HepG2 (cell line): ENCODE results near the gene YJEFN3. TPM values are rescaled to one million over a fixed set of nuclear protein-coding genes. Genes with fewer than 3 reads are reported as not detected.

Experiments used
- ATAC-seq: fragments of 200-7000 bp; cut with Tn5 transposase; 3 replicates; pipeline ENCODE4 v1.9.1; 2020; ENCODE audit warnings: mild to moderate bottlenecking, moderate library complexity
- BruUV-seq: library from RNA; stranded (reverse); fragments of 400-500 nt; replicated peaks from 2 replicates; lab custom pipeline; 2021; lab: Mats Ljungman, UMichigan
- CTCF ChIA-PET: fragments of 300-600 bp; formaldehyde crosslinking; extraction: SDS; loops from one replicate; lab custom pipeline; 2021; ENCODE audit warnings: low total read pairs, inconsistent platforms, low intra/inter-chr PET ratio; lab: Yijun Ruan, JAX
- POLR2A ChIA-PET: fragments of 350-600 bp; sonication (Branson Sonifier 250); formaldehyde crosslinking; loops from one replicate; lab custom pipeline; 2020; ENCODE audit warnings: antibody characterized with exemption, inconsistent platforms; lab: Yijun Ruan, JAX
- DNase-seq: peaks from one replicate; pipeline ENCODE4 v3.0.0-alpha.2; 2015; ENCODE audit warnings: low spot score
- FAIRE-seq: peaks from 3 replicates; lab custom pipeline; 2011; peaks lifted over from hg19 to GRCh38; lab: Jason Lieb, UNC
- H2AFZ ChIP-seq: one replicate; pipeline ENCODE4 v1.6.1; 2011; ENCODE audit warnings: low read length, inconsistent platforms
- H3K27ac ChIP-seq: fragments of 300-600 bp; 3 replicates; pipeline ENCODE4 v1.8.0; 2011; ENCODE audit warnings: mixed run types, mild to moderate bottlenecking, mixed read lengths, low read length, inconsistent platforms; ENCODE audit not compliant: insufficient read depth; ENCODE audit errors: extremely low read length
- H3K27me3 ChIP-seq, 2 experiments: fragments of 200-600 bp in 1 of 2; 2 replicates in 1 of 2; 3 replicates in 1 of 2; pipeline versions ENCODE4 v1.6.0 to v1.8.0; 2011; ENCODE audit warnings: low read length in 2 of 2, mild to moderate bottlenecking in 2 of 2, moderate library complexity in 2 of 2, inconsistent platforms in 1 of 2; ENCODE audit not compliant: insufficient read depth in 2 of 2, control insufficient read depth in 1 of 2
- H3K36me3 ChIP-seq, 2 experiments: fragments of 200-600 bp in 1 of 2; replicated peaks in 1 of 2; 2 replicates in 1 of 2; 3 replicates in 1 of 2; pipeline versions ENCODE4 v1.5.1 to v1.8.0; 2011; ENCODE audit warnings: low read length in 2 of 2, inconsistent platforms in 1 of 2; ENCODE audit not compliant: insufficient read depth in 2 of 2, control insufficient read depth in 1 of 2
- H3K4me1 ChIP-seq: 2 replicates; pipeline ENCODE4 v1.5.1; 2012; ENCODE audit warnings: low read length, inconsistent platforms; ENCODE audit not compliant: insufficient read depth
- H3K4me2 ChIP-seq: 2 replicates; pipeline ENCODE4 v1.6.0; 2011; ENCODE audit warnings: low read depth, low read length, inconsistent platforms
- H3K4me3 ChIP-seq, 3 experiments: fragments of 200-600 bp in 1 of 3; sonication (generic), shearing (Covaris generic) in 1 of 3; replicated peaks in 1 of 3; 2 replicates each; pipeline ENCODE4 v1.5.1; 2011 to 2016; ENCODE audit warnings: low read length in 3 of 3, inconsistent platforms in 2 of 3, low read depth in 2 of 3, mild to moderate bottlenecking in 2 of 3, control low read depth in 1 of 3, mixed read lengths in 1 of 3; ENCODE audit not compliant: insufficient read depth in 1 of 3
- H3K79me2 ChIP-seq: one replicate; pipeline ENCODE4 v1.6.1; 2011; ENCODE audit warnings: low read length, inconsistent platforms; ENCODE audit not compliant: insufficient read depth
- H3K9ac ChIP-seq: 2 replicates; pipeline ENCODE4 v1.6.0; 2011; ENCODE audit warnings: mild to moderate bottlenecking, low read depth, low read length, inconsistent platforms; ENCODE audit not compliant: insufficient read depth
- H3K9me3 ChIP-seq: 2 replicates; pipeline ENCODE4 v1.5.1; 2012; ENCODE audit warnings: mild to moderate bottlenecking, low read length
- H4K20me1 ChIP-seq: 2 replicates; pipeline ENCODE4 v1.6.0; 2011; ENCODE audit warnings: inconsistent platforms, mild to moderate bottlenecking, low read length, moderate library complexity; ENCODE audit not compliant: insufficient read depth
- ARNT2 ChIP-seq: sonication (generic); formaldehyde crosslinking; IDR thresholded peaks from 2 replicates; pipeline ENCODE4 v1.8.0; 2022; ENCODE audit warnings: mild to moderate bottlenecking, low read depth, missing genetic modification reagents, moderate library complexity
- ATAD3A ChIP-seq: sonication (generic); formaldehyde crosslinking; IDR thresholded peaks from 2 replicates; pipeline ENCODE4 v1.4.0; 2020; ENCODE audit warnings: missing genetic modification reagents
- MBD4 ChIP-seq: IDR thresholded peaks from 2 replicates; pipeline ENCODE4 v1.6.1; 2012; ENCODE audit warnings: low read length, inconsistent platforms, borderline replicate concordance
- MED1 ChIP-seq: sonication (generic); formaldehyde crosslinking; IDR thresholded peaks from 2 replicates; pipeline ENCODE4 v1.4.0; 2020; ENCODE audit warnings: missing genetic modification reagents
- ZBTB40 ChIP-seq, 2 experiments: fragments of 450-650 bp in 1 of 2; sonication (generic) in 1 of 2; formaldehyde crosslinking in 1 of 2; IDR thresholded peaks; 2 replicates each; pipeline versions ENCODE4 v1.6.1 to v1.8.0; 2016 to 2022; ENCODE audit warnings: antibody characterized with exemption in 1 of 2, mild to moderate bottlenecking in 1 of 2, missing genetic modification reagents in 1 of 2
- ZMYM3 ChIP-seq: sonication (generic); formaldehyde crosslinking; IDR thresholded peaks from 2 replicates; pipeline ENCODE4 v1.5.1; 2020; ENCODE audit warnings: mild to moderate bottlenecking, missing genetic modification reagents
- ZNF292 ChIP-seq: sonication (generic); formaldehyde crosslinking; IDR thresholded peaks from 2 replicates; pipeline ENCODE4 v1.8.1; 2022; ENCODE audit warnings: mild to moderate bottlenecking, low read depth, missing genetic modification reagents, borderline replicate concordance
- WGBS: methylation state at CpG from one replicate; pipeline ENCODE4 v1.1.6; 2017; ENCODE audit warnings: low lambda C conversion rate; 5-methylcytosine and 5-hydroxymethylcytosine counted together
- in situ Hi-C: cut with HindIII; loops from 2 replicates; pipeline ENCODE4 v1.10.0; 2017; ENCODE audit warnings: low pct_unique_long_range_greater_than_20kb; ENCODE audit not compliant: extremely low pct_ligation_motif_present
- intact Hi-C: fragments of 100-400 bp; cut with micrococcal nuclease; formaldehyde crosslinking; loops from one replicate; pipeline ENCODE4 v1.10.0; 2022; ENCODE audit not compliant: unreplicated experiment
- polyA plus RNA-seq, 8 experiments: library from polyadenylated mRNA; depleted of rRNA in 3 of 8; stranded (reverse) in 7 of 8; unstranded in 1 of 8; fragments of >200 nt; fragmentation: Illumina TruSeq in 4 of 8; extraction: Trizol in 4 of 8; gene quantifications; 2 replicates each; pipeline versions ENCODE4 v1.2.1 to v1.2.3, GENCODE V29; 2011 to 2016; ENCODE audit warnings: low read depth in 4 of 8, missing spikeins in 1 of 8, mixed read lengths in 1 of 8; ENCODE audit not compliant: insufficient read depth in 1 of 8
- total RNA-seq, 5 experiments: library from RNA; depleted of rRNA; stranded (reverse); fragments of >200 nt; fragmentation: Illumina TruSeq; extraction: Trizol; gene quantifications; 2 replicates each; pipeline ENCODE4 v1.2.3, GENCODE V29; 2016; ENCODE audit warnings: low read depth in 1 of 5

Gene YJEFN3
- total and polyA plus RNA-seq, 2 of the 13 experiments (the other 11 are each of a cell fraction or from before 2014, with no cell fraction given), result 0.89 to 4.0 TPM

- Histone ChIP-seq H3K9ac (no peak overlapping the region), H2AFZ (no peak overlapping the region), H3K4me3 (no peak overlapping the region), H4K20me1 (no peaks in the 10 kb centered on the region), H3K27ac (no peak overlapping the region), H3K27me3 (no peaks in the 10 kb centered on the region), H3K9me3 (no peaks in the 10 kb centered on the region), H3K4me1 (no peaks in the 10 kb centered on the region), H3K79me2 (peaks cover 21% of the 10 kb centered on the region), H3K4me2 (no peak overlapping the region), H3K36me3 (peaks cover 4 to 38% of the 10 kb centered on the region in 2 experiments)
- FAIRE-seq (no peak), ATAC-seq (no peak), DNase-seq (no peak)
- BruUV-seq, result no TSS peak
- CTCF ChIA-PET, result no interaction called here
- intact Hi-C loops (no loop called here), in situ Hi-C loops (no loop called here)
- 100% methylated on average over 4 of the region's 5 CpGs for WGBS
- no peak for TF ChIP-seq ZMYM3 (CRISPR knock-in tag)
- POLR2A ChIA-PET, result interaction anchor here (1.2 kb wide), 1 partner anchor 11 kb away, joined by 3 read pairs; no protein-coding TSS in a partner anchor
Observed at GRCh38 chr19:19480688-19481087, 48.0 kb upstream of the YJEFN3 start.

GRCh38 chr19:19482809-19483596 is 45.7 kb upstream of the YJEFN3 start:
- Histone ChIP-seq H3K36me3 (peaks cover 6 to 34% of the 10 kb centered on the region in 2 experiments; a peak in 4 of 5 replicates), H3K4me2 (no peak overlapping the region), H3K9ac (no peak overlapping the region), H3K4me3 (no peak overlapping the region), H3K27me3 (no peaks in the 10 kb centered on the region), H3K9me3 (no peaks in the 10 kb centered on the region), H4K20me1 (0 out of 2 replicates have a peak, but pooled peaks cover 3% of the 10 kb centered on the region), H3K27ac (no peak overlapping the region), H3K4me1 (peaks cover 20% of the 10 kb centered on the region), H2AFZ (no peak overlapping the region), H3K79me2 (peaks cover 10% of the 10 kb centered on the region)
- CTCF ChIA-PET, result no interaction called here
- WGBS, result 93% methylated on average over 11 of the region's 19 CpGs
- ATAC-seq (no peak; the same call in 2 of the 3 replicates), DNase-seq (no peak), FAIRE-seq (no peak)
- intact Hi-C loops (no loop called here), in situ Hi-C loops (no loop called here)
- POLR2A ChIA-PET, result no interaction called here
- no TSS peak for BruUV-seq
- TF ChIP-seq ARNT2 (CRISPR knock-in tag) (no peak), MBD4 (no peak), ZBTB40 (IDR thresholded peaks at IDR 0.05) (no peak), ZBTB40 (CRISPR knock-in tag; IDR thresholded peaks at IDR 0.05) (no peak), ZNF292 (CRISPR knock-in tag) (no peak), MED1 (CRISPR knock-in tag) (no peak), ATAD3A (CRISPR knock-in tag) (no peak)
